ENCODE data around the gene TNNI2. TPM values are rescaled to one million over a fixed set of nuclear protein-coding genes. Genes with fewer than 3 reads are reported as not detected.

Gene TNNI2
- polyA plus RNA-seq, 5 donors: 0.46 to 153 (median 1.5) TPM

GRCh38 chr11:1832211-1832919 is 6.4 kb upstream of the TNNI2 start:
- DNase-seq: peak in 1 of 2 donors; percentile 35

GRCh38 chr11:1832920-1833295 is 5.9 kb upstream of the TNNI2 start:
- DNase-seq: no peak

- DNase-seq: no peak
Measured at GRCh38 chr11:1834062-1834610, 4.6 kb upstream of the TNNI2 start.

- DNase-seq: no peak
Measured at GRCh38 chr11:1834779-1835670, 3.8 kb upstream of the TNNI2 start, which contains the start of gene SYT8. Gene SYT8 (plus strand): TSS chr11:1834990. CDS start chr11:1835106, 116 bp downstream.

GRCh38 chr11:1835671-1836010 is 3.1 kb upstream of the TNNI2 start:
- no peak for DNase-seq

- DNase-seq: no peak
Measured at GRCh38 chr11:1836011-1836945, 2.5 kb upstream of the TNNI2 start.

- DNase-seq: peak; percentile 49 to 60
Measured at GRCh38 chr11:1837171-1838076, 1.4 kb upstream of the TNNI2 start.

- no peak for DNase-seq
Measured at GRCh38 chr11:1838077-1838425, 730 bp upstream of the TNNI2 start.

GRCh38 chr11:1839204-1839923 is 583 bp downstream of the TNNI2 start:
- DNase-seq: no peak

- no peak for DNase-seq
Measured at GRCh38 chr11:1839924-1840779, 1.4 kb downstream of the TNNI2 start.

- DNase-seq: no peak
Measured at GRCh38 chr11:1840780-1841480, 2.1 kb downstream of the TNNI2 start.

- DNase-seq: no peak
Measured at GRCh38 chr11:1841511-1842148, 2.8 kb downstream of the TNNI2 start.

- no peak for DNase-seq
Measured at GRCh38 chr11:1842149-1843097, 3.6 kb downstream of the TNNI2 start.

- no peak for DNase-seq
Measured at GRCh38 chr11:1843098-1843473, 4.3 kb downstream of the TNNI2 start.

GRCh38 chr11:1843796-1844195 is 5.0 kb downstream of the TNNI2 start:
- DNase-seq: no peak

- DNase-seq: no peak
Measured at GRCh38 chr11:1844221-1845094, 5.7 kb downstream of the TNNI2 start.

All from right lung (tissue), 5 donors.